ENCODE data around the gene MAEA. TPM values are rescaled to one million over a fixed set of nuclear protein-coding genes. Genes with fewer than 3 reads are reported as not detected.

MAEA gene
- total RNA-seq, 2 donors from 2014 or later, result 76.0 to 110 TPM

- H3K4me3 ChIP-seq, result no peak overlapping the region
- H3K36me3 ChIP-seq, result peaks cover 0 to 6% of the 10 kb centered on the region in 2 donors
- no peaks in the 10 kb centered on the region for H3K9me3 ChIP-seq
- intact Hi-C loops (cut with DNase I), result no loop called here
- 99% methylated on average over 13 of the region's 14 CpGs for whole genome bisulfite sequencing
- H3K27me3 ChIP-seq (replicated peaks; ENCODE audit: insufficient read depth), result no peaks in the 10 kb centered on the region
- DNase-seq (ENCODE audit: low spot score), result no peak
- no peak overlapping the region for H3K27ac ChIP-seq
- no peaks in the 10 kb centered on the region for H3K4me1 ChIP-seq (replicated peaks)
- no peak for TF ChIP-seq POLR2AphosphoS5 (IDR thresholded peaks at IDR 0.05)
- TF ChIP-seq CTCF (IDR thresholded peaks at IDR 0.05), result no peak
- no peak for TF ChIP-seq POLR2A (IDR thresholded peaks at IDR 0.05)
Measured at GRCh38 chr4:1374706-1375045, 85.0 kb downstream of the MAEA start.

GRCh38 chr4:1375051-1375721 is 85.5 kb downstream of the MAEA start:
- Histone ChIP-seq H3K36me3 (peaks cover 0 to 6% of the 10 kb centered on the region in 2 donors), H3K27me3 (replicated peaks; ENCODE audit: insufficient read depth) (no peaks in the 10 kb centered on the region), H3K9me3 (no peaks in the 10 kb centered on the region), H3K27ac (no peak overlapping the region), H3K4me1 (replicated peaks) (no peaks in the 10 kb centered on the region), H3K4me3 (no peak overlapping the region)
- intact Hi-C loops (cut with DNase I), result no loop called here
- no peak for DNase-seq (ENCODE audit: low spot score)
- 93% methylated on average over 35 of the region's 36 CpGs for WGBS
- no peak for TF ChIP-seq POLR2AphosphoS5 (IDR thresholded peaks at IDR 0.05)
- TF ChIP-seq POLR2A (IDR thresholded peaks at IDR 0.05), result no peak
- TF ChIP-seq CTCF (IDR thresholded peaks at IDR 0.05), result no peak

GRCh38 chr4:1375761-1376322 is 86.2 kb downstream of the MAEA start:
- no peak for DNase-seq (ENCODE audit: low spot score)
- Histone ChIP-seq H3K4me3 (no peak overlapping the region), H3K9me3 (no peaks in the 10 kb centered on the region), H3K27ac (no peak overlapping the region), H3K4me1 (replicated peaks) (no peaks in the 10 kb centered on the region), H3K36me3 (peaks cover 0 to 6% of the 10 kb centered on the region in 2 donors), H3K27me3 (replicated peaks; ENCODE audit: insufficient read depth) (no peaks in the 10 kb centered on the region)
- 90% methylated on average over 16 of the region's 17 CpGs for WGBS
- intact Hi-C loops (cut with DNase I), result no loop called here
- TF ChIP-seq CTCF (IDR thresholded peaks at IDR 0.05), result no peak
- no peak for TF ChIP-seq POLR2A (IDR thresholded peaks at IDR 0.05)
- no peak for TF ChIP-seq POLR2AphosphoS5 (IDR thresholded peaks at IDR 0.05)

- peaks cover 0 to 6% of the 10 kb centered on the region in 2 donors for H3K36me3 ChIP-seq
- 89% methylated on average over 23 of the region's 23 CpGs for WGBS
Measured at GRCh38 chr4:1376391-1376840, 86.7 kb downstream of the MAEA start.

More at GRCh38 chr4:1376391-1376840, 86.7 kb downstream of the MAEA start:
- H3K27ac ChIP-seq, result no peak overlapping the region
- no peak overlapping the region for H3K4me3 ChIP-seq
- intact Hi-C loops (cut with DNase I), result no loop called here
- H3K9me3 ChIP-seq, result no peaks in the 10 kb centered on the region
- no peak for DNase-seq (ENCODE audit: low spot score)
- H3K4me1 ChIP-seq (replicated peaks), result no peaks in the 10 kb centered on the region
- H3K27me3 ChIP-seq (replicated peaks; ENCODE audit: insufficient read depth), result no peaks in the 10 kb centered on the region
- TF ChIP-seq POLR2A (IDR thresholded peaks at IDR 0.05), result no peak
- no peak for TF ChIP-seq CTCF (IDR thresholded peaks at IDR 0.05)
- no peak for TF ChIP-seq POLR2AphosphoS5 (IDR thresholded peaks at IDR 0.05)
